COLO668 (cell line): ENCODE results near the gene PCDHGA9.
"Not testable (repeated sequence)": the region's sequence is repeated elsewhere in the genome, so short reads cannot be mapped to it uniquely, and the experiment has no call there.

Source experiments
- DNase-seq: peaks from one replicate; lab custom pipeline; 2025; ENCODE audit not compliant: unreplicated experiment; lab: John Stamatoyannopoulos, UW

Gene PCDHGA9

DNA sequence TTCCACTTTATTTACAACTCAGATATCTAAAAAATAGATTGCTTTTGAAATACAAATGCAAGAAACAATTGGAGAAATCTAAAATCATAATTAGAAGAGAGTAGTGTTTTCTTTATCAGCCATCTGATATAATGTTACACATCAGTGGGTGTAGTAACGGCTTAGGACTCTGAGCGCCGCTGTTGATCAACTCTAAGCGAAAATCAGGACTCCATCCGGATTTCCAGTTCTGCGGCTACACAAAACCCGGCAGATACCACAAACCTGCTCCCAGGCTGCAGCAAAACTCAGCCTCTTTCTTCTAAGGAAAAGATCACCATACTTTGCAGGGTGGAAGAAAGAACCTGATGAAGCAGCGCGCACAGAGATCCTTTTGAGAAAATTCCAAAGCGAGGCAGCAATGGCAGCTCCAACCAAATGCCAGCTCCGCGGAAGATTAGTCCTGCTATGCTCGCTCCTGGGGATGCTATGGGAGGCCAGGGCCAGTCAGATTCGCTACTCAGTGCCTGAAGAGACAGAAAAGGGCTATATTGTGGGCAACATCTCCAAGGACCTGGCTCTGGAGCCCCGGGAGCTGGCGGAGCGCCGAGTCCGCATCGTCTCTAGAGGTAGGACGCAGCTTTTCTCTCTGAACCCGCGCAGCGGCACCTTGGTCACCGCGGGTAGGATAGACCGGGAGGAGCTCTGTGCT is at the start of gene PCDHGA9:
Gene PCDHGA9 (plus strand): TSS at position 226 of the 691 bp plus-strand sequence. CDS start 175 bp downstream, at position 401.
- DNase-seq: no peak

GRCh38 chr5:141354900-141355469 is 47.6 kb upstream of the PCDHGA9 start, which contains the start of gene PCDHGA4:
TSS of gene PCDHGA4 (plus strand) at chr5:141355021. CDS start at chr5:141355108, 87 bp downstream.
- no peak for DNase-seq

- no peak for DNase-seq
Measured at GRCh38 chr5:141355641-141356040, 46.9 kb upstream of the PCDHGA9 start.

GRCh38 chr5:141356133-141356532 is 46.4 kb upstream of the PCDHGA9 start:
- DNase-seq: no peak

DNA sequence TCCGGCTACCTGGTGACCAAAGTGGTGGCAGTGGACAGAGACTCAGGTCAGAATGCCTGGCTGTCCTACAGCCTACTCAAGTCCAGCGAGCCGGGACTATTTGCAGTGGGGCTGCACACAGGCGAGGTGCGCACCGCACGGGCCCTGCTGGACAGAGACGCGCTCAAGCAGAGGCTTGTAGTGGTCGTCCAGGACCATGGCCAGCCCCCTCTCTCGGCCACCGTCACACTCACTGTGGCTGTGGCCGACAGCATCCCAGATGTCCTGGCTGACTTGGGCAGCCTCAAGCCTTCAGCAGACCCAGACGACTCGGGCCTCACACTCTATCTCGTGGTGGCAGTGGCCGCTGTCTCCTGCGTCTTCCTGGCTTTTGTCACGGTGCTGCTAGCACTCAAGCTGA is 45.6 kb upstream of the PCDHGA9 start:
- DNase-seq: no peak

DNA sequence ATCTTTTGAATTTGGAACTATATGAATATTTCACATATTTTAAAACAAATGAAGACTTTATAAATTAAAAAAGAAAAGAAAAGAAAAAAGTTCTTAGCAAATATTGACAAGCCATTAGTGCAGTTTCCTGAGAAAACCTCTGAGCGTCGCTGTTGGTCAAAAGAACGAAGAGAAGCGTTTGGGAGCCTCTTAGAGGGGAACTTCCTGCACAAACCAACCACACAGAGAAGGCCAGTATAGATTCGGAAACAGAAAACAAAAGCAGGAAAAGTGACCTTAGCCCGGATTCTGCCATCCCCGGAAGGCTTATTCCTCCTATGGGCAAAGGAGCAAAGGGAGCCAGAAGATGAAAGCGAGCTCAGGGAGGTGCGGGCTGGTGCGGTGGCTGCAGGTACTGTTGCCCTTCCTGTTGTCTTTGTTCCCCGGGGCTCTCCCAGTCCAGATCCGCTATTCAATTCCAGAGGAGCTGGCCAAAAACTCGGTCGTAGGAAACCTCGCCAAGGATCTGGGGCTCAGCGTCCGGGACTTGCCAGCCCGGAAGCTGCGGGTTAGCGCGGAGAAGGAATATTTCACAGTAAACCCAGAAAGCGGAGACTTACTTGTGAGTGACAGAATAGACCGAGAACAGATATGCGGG is 42.7 kb upstream of the PCDHGA9 start, which contains the start of gene PCDHGB2:
Gene PCDHGB2 (plus strand): TSS at position 205 of the 637 bp plus-strand sequence. CDS start 142 bp downstream, at position 347.
- no peak for DNase-seq

DNA sequence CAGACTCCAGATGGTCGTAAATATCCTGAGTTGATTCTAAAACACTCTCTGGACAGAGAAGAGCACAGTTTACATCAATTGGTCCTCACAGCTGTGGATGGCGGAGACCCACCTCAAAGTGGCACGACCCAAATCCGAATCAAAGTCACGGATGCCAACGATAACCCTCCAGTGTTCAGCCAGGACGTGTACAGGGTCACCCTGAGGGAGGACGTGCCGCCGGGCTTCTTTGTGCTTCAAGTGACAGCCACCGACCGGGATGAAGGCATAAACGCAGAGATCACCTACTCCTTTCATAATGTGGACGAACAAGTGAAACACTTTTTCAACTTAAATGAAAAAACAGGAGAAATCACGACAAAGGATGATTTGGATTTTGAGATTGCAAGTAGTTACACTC is 41.9 kb upstream of the PCDHGA9 start:
- no peak for DNase-seq

- DNase-seq: no peak
Measured at GRCh38 chr5:141362719-141363118, 39.9 kb upstream of the PCDHGA9 start.

- DNase-seq: no peak
Measured at GRCh38 chr5:141363952-141364660, 38.5 kb upstream of the PCDHGA9 start, which contains the start of gene PCDHGA5. TSS of gene PCDHGA5 (plus strand) at chr5:141364162. CDS start at chr5:141364331, 169 bp downstream.

DNA sequence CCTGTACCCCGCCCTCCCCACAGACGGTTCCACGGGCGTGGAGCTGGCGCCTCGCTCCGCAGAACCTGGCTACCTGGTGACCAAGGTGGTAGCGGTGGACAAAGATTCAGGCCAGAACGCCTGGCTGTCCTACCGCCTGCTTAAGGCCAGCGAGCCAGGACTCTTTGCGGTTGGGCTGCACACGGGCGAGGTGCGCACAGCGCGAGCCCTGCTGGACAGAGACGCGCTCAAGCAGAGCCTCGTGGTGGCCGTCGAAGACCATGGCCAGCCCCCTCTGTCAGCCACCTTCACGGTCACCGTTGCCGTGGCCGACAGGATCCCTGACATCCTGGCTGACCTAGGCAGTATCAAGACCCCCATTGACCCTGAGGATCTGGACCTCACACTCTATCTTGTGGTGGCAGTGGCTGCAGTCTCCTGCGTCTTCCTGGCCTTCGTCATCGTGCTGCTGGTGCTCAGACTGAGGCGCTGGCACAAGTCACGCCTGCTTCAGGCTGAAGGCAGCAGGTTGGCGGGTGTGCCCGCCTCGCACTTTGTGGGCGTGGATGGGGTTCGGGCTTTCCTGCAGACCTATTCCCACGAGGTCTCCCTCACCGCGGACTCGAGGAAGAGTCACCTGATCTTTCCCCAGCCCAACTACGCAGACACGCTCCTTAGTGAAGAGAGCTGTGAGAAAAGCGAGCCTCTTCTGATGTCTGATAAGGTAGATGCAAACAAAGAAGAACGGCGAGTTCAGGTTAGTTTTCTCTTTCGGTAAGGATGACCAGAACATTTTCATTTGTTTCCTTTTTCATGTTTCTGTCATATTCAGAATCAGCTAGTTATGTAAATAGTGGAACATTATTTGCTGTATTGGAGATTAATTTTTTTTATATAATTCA is 36.3 kb upstream of the PCDHGA9 start:
- DNase-seq: no peak

DNA sequence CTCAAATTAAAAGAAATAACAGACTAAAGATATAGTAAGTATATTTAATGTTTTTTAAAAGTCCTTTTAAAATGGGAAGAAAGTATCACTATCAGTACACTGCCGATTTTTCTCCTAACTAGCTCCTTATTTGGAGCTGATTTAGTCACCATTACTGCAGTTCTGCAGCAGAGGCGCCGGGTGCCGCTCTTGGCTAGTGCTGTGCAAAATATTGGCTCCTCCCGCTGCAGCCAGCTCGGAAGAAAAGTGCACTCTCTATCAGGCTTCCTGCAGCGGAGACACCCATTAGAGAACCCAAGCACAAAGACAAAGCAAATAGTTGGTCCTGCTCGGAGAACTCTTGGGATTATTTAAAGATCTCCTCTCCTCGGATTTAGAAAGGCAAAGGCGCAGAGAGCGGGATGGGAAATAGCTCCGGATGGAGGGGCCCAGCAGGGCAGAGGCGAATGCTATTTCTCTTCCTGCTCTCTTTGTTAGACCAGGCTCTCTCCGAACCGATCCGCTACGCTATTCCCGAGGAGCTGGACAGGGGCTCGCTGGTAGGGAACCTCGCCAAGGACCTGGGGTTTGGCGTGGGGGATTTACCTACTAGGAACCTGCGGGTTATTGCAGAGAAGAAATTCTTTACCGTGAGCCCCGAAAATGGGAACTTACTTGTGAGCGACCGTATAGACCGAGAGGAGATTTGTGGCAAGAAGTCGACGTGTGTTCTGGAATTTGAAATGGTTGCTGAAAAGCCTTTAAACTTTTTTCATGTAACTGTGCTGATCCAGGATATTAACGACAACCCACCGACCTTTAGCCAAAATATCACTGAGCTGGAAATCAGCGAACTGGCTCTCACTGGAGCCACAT is 32.4 kb upstream of the PCDHGA9 start, which contains the start of gene PCDHGB3:
Gene PCDHGB3 (plus strand): TSS at position 249 of the 855 bp plus-strand sequence. CDS start 153 bp downstream, at position 402.
- DNase-seq: no peak

GRCh38 chr5:141371572-141372475 is 30.8 kb upstream of the PCDHGA9 start:
- DNase-seq: no peak

DNA sequence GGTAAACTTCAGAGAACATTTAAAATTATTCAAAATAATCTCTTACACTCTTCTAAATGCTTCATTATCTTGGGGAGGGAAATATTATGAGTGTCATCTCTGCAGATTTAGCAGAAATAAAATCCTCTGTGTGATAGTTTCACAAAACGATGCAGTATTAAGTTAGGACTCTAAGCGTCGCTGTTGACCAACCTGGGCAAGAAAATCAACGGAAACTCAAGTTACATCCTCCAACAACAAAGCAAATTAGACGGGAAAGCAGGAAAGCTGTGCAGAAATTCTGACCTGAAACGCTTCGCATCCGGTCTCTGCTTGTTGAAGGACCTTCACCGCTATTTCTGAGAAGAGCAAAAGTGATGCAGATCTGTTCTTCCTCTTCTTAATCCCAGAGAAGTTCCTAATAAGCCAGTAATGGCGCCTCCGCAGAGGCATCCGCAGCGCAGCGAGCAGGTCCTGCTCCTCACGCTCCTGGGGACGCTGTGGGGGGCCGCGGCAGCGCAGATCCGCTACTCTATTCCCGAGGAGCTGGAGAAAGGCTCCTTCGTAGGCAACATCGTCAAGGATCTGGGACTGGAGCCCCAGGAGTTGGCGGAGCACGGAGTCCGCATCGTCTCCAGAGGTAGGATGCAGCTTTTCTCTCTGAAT is 28.8 kb upstream of the PCDHGA9 start, which contains the start of gene PCDHGA6:
Gene PCDHGA6 (plus strand): TSS at position 219 of the 645 bp plus-strand sequence. CDS start 193 bp downstream, at position 412.
- DNase-seq: no peak

DNA sequence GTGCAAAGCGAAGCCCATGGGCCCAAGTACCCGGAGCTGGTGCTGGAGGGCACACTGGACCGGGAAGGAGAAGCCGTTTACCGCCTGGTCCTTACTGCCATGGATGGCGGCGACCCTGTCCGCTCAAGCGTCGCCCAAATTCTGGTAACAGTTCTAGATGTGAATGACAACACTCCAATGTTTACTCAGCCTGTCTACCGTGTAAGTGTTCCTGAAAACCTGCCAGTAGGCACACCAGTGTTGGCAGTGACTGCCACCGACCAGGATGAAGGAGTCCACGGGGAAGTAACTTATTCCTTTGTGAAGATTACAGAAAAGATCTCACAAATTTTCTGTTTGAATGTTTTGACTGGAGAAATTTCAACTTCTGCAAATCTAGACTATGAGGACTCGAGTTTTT is 28.0 kb upstream of the PCDHGA9 start:
- DNase-seq: no peak

DNA sequence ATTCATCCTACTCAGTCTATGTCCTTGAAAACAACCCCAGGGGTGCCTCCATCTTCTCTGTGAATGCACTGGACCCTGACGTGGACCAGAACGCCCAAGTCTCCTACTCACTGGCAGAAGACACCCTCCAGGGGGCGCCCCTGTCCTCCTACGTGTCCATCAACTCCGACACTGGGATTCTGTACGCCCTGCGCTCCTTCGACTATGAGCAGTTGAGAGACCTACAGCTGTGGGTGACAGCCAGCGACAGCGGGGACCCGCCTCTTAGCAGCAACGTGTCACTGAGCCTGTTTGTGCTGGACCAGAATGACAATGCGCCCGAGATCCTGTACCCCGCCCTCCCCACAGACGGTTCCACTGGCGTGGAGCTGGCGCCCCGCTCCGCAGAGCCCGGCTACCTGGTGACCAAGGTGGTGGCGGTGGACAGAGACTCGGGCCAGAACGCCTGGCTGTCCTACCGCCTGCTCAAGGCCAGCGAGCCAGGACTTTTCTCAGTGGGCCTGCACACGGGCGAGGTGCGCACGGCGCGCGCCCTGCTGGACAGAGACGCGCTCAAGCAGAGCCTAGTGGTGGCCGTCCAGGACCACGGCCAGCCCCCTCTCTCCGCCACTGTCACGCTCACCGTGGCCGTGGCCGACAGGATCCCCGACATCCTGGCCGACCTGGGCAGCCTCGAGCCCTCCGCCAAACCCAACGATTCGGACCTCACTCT is 27.0 kb upstream of the PCDHGA9 start:
- DNase-seq: not testable (repeated sequence)

GRCh38 chr5:141382469-141383294 is 19.9 kb upstream of the PCDHGA9 start, which contains the start of gene PCDHGA7:
TSS of gene PCDHGA7 (plus strand) at chr5:141382742. CDS start at chr5:141382900, 158 bp downstream.
- DNase-seq: no peak
